ENCODE results near the gene GALNT2. TPM values are rescaled to one million over a fixed set of nuclear protein-coding genes. Genes with fewer than 3 reads are reported as not detected.

Gene GALNT2
- polyA plus RNA-seq, 1 of the 3 experiments (the other 2 are of a cell fraction): 118 TPM

- no peak overlapping the region for H3K27ac ChIP-seq (ENCODE audit: low read depth in 2 of 2, low read length in 1 of 2)
- no peaks in the 10 kb centered on the region for H3K36me3 ChIP-seq (replicated peaks in 1 of 2; ENCODE audit: control insufficient read depth in 1 of 2, insufficient read depth in 2 of 2, low read length in 1 of 2)
- H3K9me3 ChIP-seq: no peaks in the 10 kb centered on the region
- no peaks in the 10 kb centered on the region for H3K79me2 ChIP-seq (ENCODE audit: insufficient read depth)
- H3F3A ChIP-seq (replicated peaks; ENCODE audit: insufficient read depth): no peaks in the 10 kb centered on the region
- CTCF ChIA-PET: no interaction called here
- 50% methylated on average over 4 of the region's 5 CpGs for WGBS (ENCODE audit: low lambda C conversion rate)
- no peak overlapping the region for H3K9ac ChIP-seq
- H3K9me2 ChIP-seq: no peaks in the 10 kb centered on the region
- H2AFZ ChIP-seq (ENCODE audit: low read depth): no peak overlapping the region
- no peak overlapping the region for H3K4me3 ChIP-seq (ENCODE audit: low read depth in 2 of 2, low read length in 1 of 2)
- TF ChIP-seq YY1 (IDR thresholded peaks at IDR 0.05; ENCODE audit: low read depth) (no peak), JUND (IDR thresholded peaks at IDR 0.05) (no peak), RCOR1 (IDR thresholded peaks at IDR 0.05; ENCODE audit: low read length) (no peak), USF2 (IDR thresholded peaks at IDR 0.05; ENCODE audit: borderline replicate concordance, low read depth, low read length) (no peak), CTCF (IDR thresholded peaks at IDR 0.05) (no peak), FOXM1 (IDR thresholded peaks at IDR 0.05; ENCODE audit: low read depth) (no peak), SIN3A (IDR thresholded peaks at IDR 0.05; ENCODE audit: borderline replicate concordance, low read depth, low read length) (no peak), MAX (IDR thresholded peaks at IDR 0.05; ENCODE audit: low read depth) (no peak), RFX5 (IDR thresholded peaks at IDR 0.05; ENCODE audit: low read length) (no peak)
- no peaks in the 10 kb centered on the region for H3K27me3 ChIP-seq (ENCODE audit: insufficient read depth)
- no peaks in the 10 kb centered on the region for H4K20me1 ChIP-seq (ENCODE audit: insufficient read depth)
- no peak for DNase-seq
- POLR2A ChIA-PET: no interaction called here
- H3K4me2 ChIP-seq: no peak overlapping the region
- no peaks in the 10 kb centered on the region; a peak in 1 of 4 replicates for H3K4me1 ChIP-seq (ENCODE audit: control insufficient read depth in 1 of 2, insufficient read depth in 2 of 2, low read depth in 1 of 2, low read length in 1 of 2)
Observed at GRCh38 chr1:230026572-230026971, 40.5 kb upstream of the GALNT2 start.

- Histone ChIP-seq H3K27me3 (ENCODE audit: insufficient read depth) (no peaks in the 10 kb centered on the region), H3K4me3 (ENCODE audit: low read depth in 2 of 2, low read length in 1 of 2) (no peak overlapping the region), H3K9me3 (no peaks in the 10 kb centered on the region), H2AFZ (ENCODE audit: low read depth) (no peak overlapping the region), H3K27ac (ENCODE audit: low read depth in 2 of 2, low read length in 1 of 2) (no peak overlapping the region), H3K4me2 (no peak overlapping the region), H4K20me1 (ENCODE audit: insufficient read depth) (no peaks in the 10 kb centered on the region), H3F3A (replicated peaks; ENCODE audit: insufficient read depth) (no peaks in the 10 kb centered on the region), H3K4me1 (ENCODE audit: control insufficient read depth in 1 of 2, insufficient read depth in 2 of 2, low read depth in 1 of 2, low read length in 1 of 2) (no peaks in the 10 kb centered on the region), H3K36me3 (replicated peaks in 1 of 2; ENCODE audit: control insufficient read depth in 1 of 2, insufficient read depth in 2 of 2, low read length in 1 of 2) (no peaks in the 10 kb centered on the region), H3K9me2 (no peaks in the 10 kb centered on the region), H3K79me2 (ENCODE audit: insufficient read depth) (no peaks in the 10 kb centered on the region), H3K9ac (no peak overlapping the region)
- POLR2A ChIA-PET: no interaction called here
- no peak for TF ChIP-seq TEAD4 (IDR thresholded peaks at IDR 0.05; ENCODE audit: borderline replicate concordance, insufficient read depth)
- TF ChIP-seq GABPA (IDR thresholded peaks at IDR 0.05; ENCODE audit: low read depth): no peak
- no peak for TF ChIP-seq CTCF (IDR thresholded peaks at IDR 0.05)
- no peak for TF ChIP-seq RAD21 (IDR thresholded peaks at IDR 0.05; ENCODE audit: low read length)
- TF ChIP-seq MAX (IDR thresholded peaks at IDR 0.05; ENCODE audit: low read depth): no peak
- no peak for TF ChIP-seq MXI1 (IDR thresholded peaks at IDR 0.05; ENCODE audit: low read depth, low read length)
- no peak for TF ChIP-seq TCF12 (IDR thresholded peaks at IDR 0.05)
- TF ChIP-seq YY1 (IDR thresholded peaks at IDR 0.05; ENCODE audit: low read depth): no peak
- TF ChIP-seq IRF3 (IDR thresholded peaks at IDR 0.05; ENCODE audit: low read depth, low read length): no peak
- CTCF ChIA-PET: no interaction called here
- DNase-seq: no peak
- WGBS (ENCODE audit: low lambda C conversion rate): 79% methylated on average over 11 of the region's 11 CpGs
Observed at GRCh38 chr1:230028602-230029223, 38.3 kb upstream of the GALNT2 start.
